NB4 (cell line): Measurements from ENCODE around the gene RMI2.

Experiments
- DNase-seq: peaks from one replicate; pipeline ENCODE4 v3.0.0; 2010; ENCODE audit warnings: low read depth
- H3K4me3 ChIP-seq: one replicate; pipeline ENCODE4 v1.5.1; 2011; ENCODE audit warnings: mild to moderate bottlenecking, low read depth, low read length, moderate library complexity
- MYC ChIP-seq: IDR thresholded peaks from 2 replicates; pipeline ENCODE4 v1.6.1; 2011; ENCODE audit warnings: low read depth, low read length
- POLR2A ChIP-seq: IDR thresholded peaks from 2 replicates; pipeline ENCODE4 v1.6.1; 2011; ENCODE audit warnings: mild to moderate bottlenecking; ENCODE audit not compliant: insufficient read length; ENCODE audit errors: extremely low read depth
- TF ChIP-seq, protein P1 (sequence below): IDR thresholded peaks from one replicate; pipeline ENCODE4 v1.5.1; 2012; ENCODE audit warnings: low read depth, low read length
- TF ChIP-seq, protein P2 (sequence below): IDR thresholded peaks from 2 replicates; pipeline ENCODE4 v1.6.1; 2011; ENCODE audit warnings: low read depth, low read length

RMI2 gene

DNA sequence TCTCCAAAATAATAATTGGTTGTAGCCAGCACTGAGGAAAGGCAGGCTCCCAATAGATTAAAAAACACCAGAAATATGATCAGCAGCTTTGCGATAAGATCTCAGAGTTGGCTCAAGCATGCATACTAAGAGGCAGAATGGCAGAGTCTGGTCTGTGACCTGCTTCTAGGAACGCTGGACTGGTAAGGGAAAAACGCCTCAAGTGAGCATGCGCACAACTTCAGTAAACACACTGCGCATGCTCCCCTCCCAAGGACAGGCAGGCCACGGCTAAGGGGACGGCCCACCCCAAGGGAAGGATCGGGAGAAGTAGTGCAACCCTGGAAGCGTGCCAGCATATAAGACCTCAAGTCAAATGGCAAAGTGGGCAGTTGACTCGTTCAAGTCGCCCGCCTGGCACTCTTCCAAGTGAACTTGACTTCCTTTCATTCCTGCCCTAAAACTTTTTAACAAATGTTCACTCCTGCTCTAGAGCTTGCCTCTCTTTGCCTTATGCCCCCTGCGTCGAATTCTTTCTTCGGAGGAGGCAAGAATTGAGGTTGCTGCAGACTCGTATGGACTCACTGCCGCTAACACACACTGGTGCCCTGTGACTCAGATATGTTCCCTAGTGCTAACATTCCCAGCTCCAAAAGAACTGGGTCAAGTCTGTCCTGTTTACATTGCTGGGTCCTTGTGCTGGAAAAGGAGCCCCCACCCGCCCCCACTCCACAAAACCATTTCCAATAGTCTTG, 41.7 kb upstream of the RMI2 start:
- TF ChIP-seq MYC = no peak
- TF ChIP-seq, protein P1, sequence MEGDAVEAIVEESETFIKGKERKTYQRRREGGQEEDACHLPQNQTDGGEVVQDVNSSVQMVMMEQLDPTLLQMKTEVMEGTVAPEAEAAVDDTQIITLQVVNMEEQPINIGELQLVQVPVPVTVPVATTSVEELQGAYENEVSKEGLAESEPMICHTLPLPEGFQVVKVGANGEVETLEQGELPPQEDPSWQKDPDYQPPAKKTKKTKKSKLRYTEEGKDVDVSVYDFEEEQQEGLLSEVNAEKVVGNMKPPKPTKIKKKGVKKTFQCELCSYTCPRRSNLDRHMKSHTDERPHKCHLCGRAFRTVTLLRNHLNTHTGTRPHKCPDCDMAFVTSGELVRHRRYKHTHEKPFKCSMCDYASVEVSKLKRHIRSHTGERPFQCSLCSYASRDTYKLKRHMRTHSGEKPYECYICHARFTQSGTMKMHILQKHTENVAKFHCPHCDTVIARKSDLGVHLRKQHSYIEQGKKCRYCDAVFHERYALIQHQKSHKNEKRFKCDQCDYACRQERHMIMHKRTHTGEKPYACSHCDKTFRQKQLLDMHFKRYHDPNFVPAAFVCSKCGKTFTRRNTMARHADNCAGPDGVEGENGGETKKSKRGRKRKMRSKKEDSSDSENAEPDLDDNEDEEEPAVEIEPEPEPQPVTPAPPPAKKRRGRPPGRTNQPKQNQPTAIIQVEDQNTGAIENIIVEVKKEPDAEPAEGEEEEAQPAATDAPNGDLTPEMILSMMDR = no peak
- no peak for TF ChIP-seq POLR2A
- TF ChIP-seq, protein P2, sequence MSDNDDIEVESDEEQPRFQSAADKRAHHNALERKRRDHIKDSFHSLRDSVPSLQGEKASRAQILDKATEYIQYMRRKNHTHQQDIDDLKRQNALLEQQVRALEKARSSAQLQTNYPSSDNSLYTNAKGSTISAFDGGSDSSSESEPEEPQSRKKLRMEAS = no peak
- no peak for DNase-seq
- no peak overlapping the region for H3K4me3 ChIP-seq

GRCh38 chr16:11306381-11306780, 38.9 kb upstream of the RMI2 start:
- no peak overlapping the region for H3K4me3 ChIP-seq
- peak; percentile 56 for DNase-seq
- TF ChIP-seq POLR2A = no peak
- TF ChIP-seq, protein P1 = no peak
- TF ChIP-seq, protein P2 = no peak
- no peak for TF ChIP-seq MYC

DNA sequence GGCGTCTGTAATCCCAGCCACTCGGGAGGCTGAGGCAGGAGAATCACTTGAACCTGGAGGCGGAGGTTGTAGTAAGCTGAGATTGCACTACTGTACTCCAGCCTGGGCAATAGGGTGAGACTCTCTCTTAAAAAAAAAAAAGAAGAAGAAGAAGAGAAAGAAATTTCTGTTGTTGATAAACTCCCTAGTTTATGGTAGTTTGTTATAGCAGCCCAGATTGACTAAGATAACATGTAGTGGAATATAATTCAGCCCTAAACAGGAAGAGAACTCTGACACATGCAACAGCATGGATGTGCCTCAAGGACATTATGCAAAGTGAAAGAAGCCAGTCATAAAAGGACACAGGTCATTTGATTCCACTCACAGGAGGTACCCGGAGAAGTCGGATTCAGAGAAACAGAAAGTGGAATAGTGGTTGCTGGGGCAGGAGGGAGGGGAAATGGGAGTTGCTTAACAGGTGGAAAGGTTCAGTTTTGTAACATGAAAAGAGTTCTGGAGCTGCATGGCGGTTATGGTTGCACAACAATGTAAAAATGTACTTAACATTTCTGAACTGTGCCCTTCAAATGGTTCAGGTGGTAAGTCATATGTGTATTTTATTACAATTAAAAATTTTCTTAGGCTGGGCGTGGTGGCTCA, 38.1 kb upstream of the RMI2 start:
- TF ChIP-seq, protein P2 = no peak; the same call in 1 of the 2 replicates
- TF ChIP-seq POLR2A (no peak), MYC (no peak)
- TF ChIP-seq, protein P1 = no peak
- no peak overlapping the region for H3K4me3 ChIP-seq
- peak; percentile 93 for DNase-seq

DNA sequence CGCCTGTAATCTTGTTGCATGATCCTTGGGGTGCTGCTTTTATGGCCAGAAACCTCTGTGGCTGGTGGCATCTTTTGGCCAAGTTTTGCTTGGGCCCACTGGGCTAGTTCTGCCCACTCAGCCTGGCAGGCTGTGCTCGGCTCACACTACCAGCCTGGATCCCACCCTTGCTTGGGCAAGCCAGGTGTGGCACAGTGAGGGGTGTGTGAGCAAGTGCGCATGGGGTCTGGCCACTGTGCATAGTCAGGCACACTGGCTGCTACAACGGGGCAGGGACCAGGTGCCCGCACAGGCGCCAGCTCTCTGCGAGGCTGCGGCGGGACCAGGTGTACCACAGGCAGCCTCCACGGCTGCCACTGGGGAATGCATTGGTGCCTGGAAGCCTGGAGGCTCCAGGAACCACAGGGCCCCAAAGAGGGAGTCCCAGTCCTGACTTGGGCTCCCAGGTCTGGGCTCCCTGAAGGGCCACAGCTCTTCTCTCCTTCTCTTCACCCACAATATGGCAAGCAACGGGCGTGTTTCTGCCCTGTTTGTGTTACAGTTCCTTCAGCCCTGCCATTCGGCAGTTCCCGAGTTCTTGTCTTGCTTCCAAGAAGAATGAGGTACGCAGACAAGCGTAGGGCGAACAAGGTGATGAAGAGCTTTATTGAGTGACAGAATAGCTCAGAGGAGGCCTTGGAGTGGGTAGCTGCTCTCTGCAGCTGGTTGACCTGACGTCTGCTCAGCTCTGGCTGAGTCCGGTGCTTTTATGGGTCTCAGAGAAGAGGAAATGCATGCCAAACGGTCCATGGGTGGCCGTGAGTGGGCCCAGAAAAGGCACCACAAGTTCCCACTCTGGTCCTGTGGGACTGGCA, 37.4 kb upstream of the RMI2 start:
- peak; percentile 39 for DNase-seq
- H3K4me3 ChIP-seq = no peak overlapping the region
- TF ChIP-seq POLR2A = no peak
- no peak for TF ChIP-seq MYC
- TF ChIP-seq, protein P2 = no peak
- TF ChIP-seq, protein P1 = no peak

DNA sequence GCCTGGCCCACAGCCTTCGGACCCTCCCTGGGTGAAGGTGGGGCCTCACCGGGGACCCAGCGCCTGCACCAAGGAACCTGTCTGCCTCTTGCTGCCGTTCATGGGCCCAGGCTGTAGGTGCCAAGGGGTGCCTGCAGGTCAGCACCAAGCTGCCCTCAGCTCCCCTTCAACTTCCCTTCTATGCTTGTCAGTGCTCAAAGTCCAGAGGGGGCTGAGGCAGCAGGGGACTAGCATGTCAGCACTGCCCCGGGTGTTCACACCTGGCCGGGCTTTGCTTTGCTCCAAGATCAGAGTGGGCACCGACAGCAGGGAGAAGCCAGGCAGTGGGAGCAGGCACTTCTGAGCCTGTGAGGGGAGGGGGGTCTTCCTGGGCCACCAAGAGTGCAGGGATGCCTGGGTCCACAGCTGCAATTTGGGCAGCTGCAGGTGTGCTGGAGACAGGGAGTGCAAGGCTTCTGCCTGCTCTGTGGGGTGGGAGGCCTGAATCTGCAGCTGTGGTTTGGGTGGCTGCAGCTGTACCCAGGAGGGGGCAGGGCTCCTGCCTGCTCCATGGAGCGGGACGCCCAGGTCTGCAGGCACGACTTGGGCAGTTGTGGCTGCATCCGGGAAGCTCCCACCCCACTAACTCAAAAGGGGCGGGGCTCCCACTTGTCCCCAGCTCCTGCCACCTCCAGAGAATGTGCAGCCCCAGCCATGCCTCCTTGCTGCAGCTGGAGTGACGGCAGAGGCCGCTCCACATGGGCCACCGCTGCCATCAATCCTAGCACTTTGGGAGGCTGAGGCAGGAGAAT, 36.6 kb upstream of the RMI2 start:
- no peak overlapping the region for H3K4me3 ChIP-seq
- TF ChIP-seq, protein P1 = no peak
- TF ChIP-seq POLR2A (no peak), MYC (no peak)
- TF ChIP-seq, protein P2 = no peak

More for the DNA sequence above, 36.6 kb upstream of the RMI2 start:
- peak; percentile 29 for DNase-seq
